IMR-90 (cell line): ENCODE measurements around the gene ZNF423. TPM values are rescaled to one million over a fixed set of nuclear protein-coding genes. Genes with fewer than 3 reads are reported as not detected.

Experiments used
- ATAC-seq: fragments of 200-7000 bp; cut with Tn5 transposase; 2 replicates; pipeline ENCODE4 v1.9.1; 2020; ENCODE audit warnings: low read depth, mild to moderate bottlenecking, moderate library complexity
- BruUV-seq: library from RNA; stranded (reverse); fragments of 400-500 nt; replicated peaks from 2 replicates; lab custom pipeline; 2021; lab: Mats Ljungman, UMichigan
- CTCF ChIA-PET: fragments of 300-600 bp; formaldehyde crosslinking; extraction: SDS; loops from one replicate; lab custom pipeline; 2021; ENCODE audit warnings: antibody characterized with exemption; lab: Yijun Ruan, JAX
- POLR2A ChIA-PET: fragments of 300-600 bp; sonication (Branson Sonifier 250); formaldehyde crosslinking; loops from one replicate; lab custom pipeline; 2022; ENCODE audit warnings: antibody characterized with exemption; ENCODE audit not compliant: unreplicated experiment; lab: Charles Lee
- DNase-seq: peaks from one replicate; pipeline ENCODE4 v3.0.0; 2013
- H2AFZ ChIP-seq: replicated peaks from 2 replicates; pipeline ENCODE3; 2013; ENCODE audit warnings: low read length, mild to moderate bottlenecking; ENCODE audit not compliant: poor library complexity
- H2AK5ac ChIP-seq: 2 replicates; pipeline ENCODE4 v1.6.1; 2013; ENCODE audit warnings: low read depth, low read length, inconsistent platforms
- H2AK9ac ChIP-seq: replicated peaks from 2 replicates; pipeline ENCODE3; 2013; ENCODE audit warnings: mild to moderate bottlenecking, low read depth, low read length, moderate library complexity; ENCODE audit not compliant: poor library complexity
- H2BK120ac ChIP-seq: 2 replicates; pipeline ENCODE4 v1.6.1; 2013; ENCODE audit warnings: low read depth, low read length, inconsistent platforms
- H2BK15ac ChIP-seq: 3 replicates; pipeline ENCODE4 v1.6.1; 2013; ENCODE audit warnings: low read depth, low read length, inconsistent platforms
- H2BK20ac ChIP-seq: 2 replicates; pipeline ENCODE4 v1.6.1; 2013; ENCODE audit warnings: low read depth, mild to moderate bottlenecking, inconsistent platforms, low read length, moderate library complexity
- H2BK5ac ChIP-seq: 2 replicates; pipeline ENCODE4 v1.6.1; 2013; ENCODE audit warnings: mild to moderate bottlenecking, low read depth, low read length, inconsistent platforms; ENCODE audit not compliant: poor library complexity, severe bottlenecking
- H3K14ac ChIP-seq: replicated peaks from 2 replicates; pipeline ENCODE4 v1.6.1; 2013; ENCODE audit warnings: low read depth, low read length, inconsistent platforms
- H3K18ac ChIP-seq: 2 replicates; pipeline ENCODE4 v1.6.1; 2013; ENCODE audit warnings: low read depth, low read length, control low read depth
- H3K23ac ChIP-seq: 2 replicates; pipeline ENCODE4 v1.6.1; 2013; ENCODE audit warnings: low read depth, low read length, inconsistent platforms
- H3K27ac ChIP-seq: 2 replicates; pipeline ENCODE4 v1.5.1; 2013; ENCODE audit warnings: mild to moderate bottlenecking, control low read depth, low read length; ENCODE audit not compliant: insufficient read depth
- H3K27me3 ChIP-seq: 2 replicates; pipeline ENCODE4 v1.6.1; 2013; ENCODE audit warnings: low read length; ENCODE audit not compliant: control insufficient read depth, insufficient read depth
- H3K36me3 ChIP-seq: 2 replicates; pipeline ENCODE4 v1.6.1; 2013; ENCODE audit warnings: low read length, mixed read lengths; ENCODE audit not compliant: control insufficient read depth, insufficient read depth
- H3K4ac ChIP-seq: 2 replicates; pipeline ENCODE4 v1.6.1; 2013; ENCODE audit warnings: low read depth, low read length, inconsistent platforms
- H3K4me1 ChIP-seq: 2 replicates; pipeline ENCODE4 v1.6.1; 2013; ENCODE audit warnings: low read length, mixed read lengths; ENCODE audit not compliant: control insufficient read depth, insufficient read depth
- H3K4me2 ChIP-seq: 2 replicates; pipeline ENCODE4 v1.6.1; 2013; ENCODE audit warnings: low read depth, mild to moderate bottlenecking, control low read depth, low read length, moderate library complexity
- H3K4me3 ChIP-seq: 2 replicates; pipeline ENCODE4 v1.5.1; 2013; ENCODE audit warnings: low read depth, mild to moderate bottlenecking, control low read depth, low read length, moderate library complexity; ENCODE audit not compliant: insufficient read depth
- H3K56ac ChIP-seq: 2 replicates; pipeline ENCODE4 v1.6.1; 2013; ENCODE audit warnings: low read length, inconsistent platforms; ENCODE audit not compliant: insufficient read depth; ENCODE audit errors: extremely low read depth
- H3K79me1 ChIP-seq, 2 experiments: 2 replicates each; pipeline ENCODE4 v1.6.1; 2013; ENCODE audit warnings: low read length in 2 of 2, inconsistent platforms in 1 of 2, low read depth in 1 of 2
- H3K9ac ChIP-seq: 2 replicates; pipeline ENCODE4 v1.6.1; 2013; ENCODE audit warnings: low read depth, low read length, control low read depth
- H3K9me1 ChIP-seq: 2 replicates; pipeline ENCODE4 v1.6.1; 2013; ENCODE audit warnings: low read length, inconsistent platforms; ENCODE audit not compliant: insufficient read depth
- H3K9me3 ChIP-seq: 2 replicates; pipeline ENCODE4 v1.6.1; 2013; ENCODE audit warnings: low read length; ENCODE audit not compliant: control insufficient read depth, insufficient read depth
- H4K20me1 ChIP-seq: 2 replicates; pipeline ENCODE4 v1.6.1; 2013; ENCODE audit warnings: low read length, inconsistent platforms; ENCODE audit not compliant: insufficient read depth
- H4K5ac ChIP-seq: 2 replicates; pipeline ENCODE4 v1.6.1; 2013; ENCODE audit warnings: mild to moderate bottlenecking, low read depth, low read length, control low read depth
- H4K8ac ChIP-seq, 2 experiments: 2 replicates each; pipeline ENCODE4 v1.6.1; 2013; ENCODE audit warnings: low read depth in 2 of 2, low read length in 2 of 2, control low read depth in 1 of 2, inconsistent platforms in 1 of 2
- H4K91ac ChIP-seq: 2 replicates; pipeline ENCODE4 v1.6.1; 2013; ENCODE audit warnings: low read depth, low read length, inconsistent platforms; ENCODE audit not compliant: insufficient read depth
- BHLHE40 ChIP-seq: fragments of 150-350 bp; IDR thresholded peaks from 2 replicates; pipeline ENCODE4 v1.6.1; 2016; ENCODE audit warnings: mild to moderate bottlenecking, low read depth, low read length
- CEBPB ChIP-seq: IDR thresholded peaks from 2 replicates; pipeline ENCODE4 v1.6.1; 2012; ENCODE audit warnings: low read depth, low read length, improper control_type of control experiment
- CHD1 ChIP-seq: IDR thresholded peaks from 2 replicates; pipeline ENCODE4 v1.6.1; 2012; ENCODE audit warnings: low read depth, low read length, improper control_type of control experiment
- ELK1 ChIP-seq: fragments of 150-350 bp; IDR thresholded peaks from 2 replicates; pipeline ENCODE4 v1.6.1; 2016; ENCODE audit warnings: low read depth, mild to moderate bottlenecking, low read length, moderate library complexity, borderline replicate concordance
- FOS ChIP-seq: fragments of 150-350 bp; IDR thresholded peaks from 2 replicates; pipeline ENCODE4 v1.6.1; 2016; ENCODE audit warnings: low read depth, low read length
- MXI1 ChIP-seq: IDR thresholded peaks from 2 replicates; pipeline ENCODE4 v1.6.1; 2012; ENCODE audit warnings: low read depth, mild to moderate bottlenecking, low read length, moderate library complexity, borderline replicate concordance
- POLR2A ChIP-seq: IDR thresholded peaks from 2 replicates; pipeline ENCODE4 v1.6.1; 2012; ENCODE audit warnings: mild to moderate bottlenecking, low read depth, low read length
- RAD21 ChIP-seq: IDR thresholded peaks from 2 replicates; pipeline ENCODE4 v1.6.1; 2012; ENCODE audit warnings: low read length, improper control_type of control experiment
- RCOR1 ChIP-seq: IDR thresholded peaks from 2 replicates; pipeline ENCODE4 v1.6.1; 2012; ENCODE audit warnings: mild to moderate bottlenecking, low read length, improper control_type of control experiment; ENCODE audit not compliant: insufficient replicate concordance
- RFX5 ChIP-seq: IDR thresholded peaks from 2 replicates; pipeline ENCODE4 v1.8.0; 2012; ENCODE audit warnings: low read depth, mild to moderate bottlenecking, low read length, moderate library complexity
- USF2 ChIP-seq: fragments of 150-350 bp; IDR thresholded peaks from 2 replicates; pipeline ENCODE4 v1.6.1; 2017; ENCODE audit warnings: mild to moderate bottlenecking, antibody characterized with exemption, low read length, low read depth
- WGBS, 2 experiments: methylation state at CpG; one replicate each; pipeline versions ENCODE4 v1.1.5 to v1.1.7; 2013; ENCODE audit warnings: missing lambda C conversion rate in 2 of 2; ENCODE audit not compliant: insufficient read length in 1 of 2; ENCODE audit errors: extremely low coverage in 2 of 2; 5-methylcytosine and 5-hydroxymethylcytosine counted together
- dilution Hi-C: fragments of 300-500 bp; cut with HindIII; formaldehyde crosslinking; loops from one replicate; pipeline ENCODE4 v1.14.3; 2018; ENCODE audit warnings: low sequenced_read_pairs; ENCODE audit not compliant: unreplicated experiment
- in situ Hi-C: fragments of 300-500 bp; cut with MboI; formaldehyde crosslinking; loops from 3 replicates; pipeline ENCODE4 v1.14.3; 2019; ENCODE audit warnings: low sequenced_read_pairs, inconsistent platforms, mixed read lengths
- intact Hi-C: fragments of 100-400 bp; cut with micrococcal nuclease; formaldehyde crosslinking; loops from 2 replicates; pipeline ENCODE4 v1.10.0; 2022
- polyA plus RNA-seq, 3 experiments: library from polyadenylated mRNA; depleted of rRNA; stranded (reverse); fragments of >200 nt; gene quantifications; 2 replicates each; pipeline ENCODE4 v1.2.3, GENCODE V29; 2012; ENCODE audit warnings: low replicate concordance in 1 of 3
- total RNA-seq: library from RNA; depleted of rRNA; stranded (reverse); fragments of >200 nt; gene quantifications from 2 replicates; pipeline ENCODE4 v1.2.3, GENCODE V29; 2012
- TF ChIP-seq, protein P1 (sequence below): conservative IDR thresholded peaks from 2 replicates; pipeline ENCODE4 v1.5.1; 2012; ENCODE audit warnings: mild to moderate bottlenecking, low read depth, low read length, improper control_type of control experiment

Gene ZNF423
- total and polyA plus RNA-seq, 2 of the 4 experiments (the other 2 are of a cell fraction), result under 0.01 to 0.10 TPM

GRCh38 chr16:49467540-49468372 is 388.2 kb downstream of the ZNF423 start:
- H4K20me1 ChIP-seq, result no peaks in the 10 kb centered on the region
- no peak overlapping the region for H3K4ac ChIP-seq
- no peak overlapping the region for H4K8ac ChIP-seq
- no peak overlapping the region for H3K27ac ChIP-seq
- no peak overlapping the region for H3K9ac ChIP-seq
- WGBS, 2 experiments, result 25% methylated on average over 2 of the region's 12 CpGs; no CpG with 5 or more reads in 1 of the 2 experiments
- no peaks in the 10 kb centered on the region for H3K79me1 ChIP-seq
- no peak overlapping the region for H4K5ac ChIP-seq
- no peak overlapping the region for H3K4me2 ChIP-seq
- H3K9me1 ChIP-seq, result no peaks in the 10 kb centered on the region
- no peaks in the 10 kb centered on the region for H3K4me1 ChIP-seq
- no peak overlapping the region for H2BK15ac ChIP-seq
- H2BK120ac ChIP-seq, result no peak overlapping the region
- H2AFZ ChIP-seq, result no peak overlapping the region
- CTCF ChIA-PET, result no interaction called here
- in situ Hi-C loops, result no loop called here
- no peak overlapping the region for H2BK20ac ChIP-seq
- no peak overlapping the region for H3K14ac ChIP-seq
- no peaks in the 10 kb centered on the region for H3K36me3 ChIP-seq
- peaks cover 6% of the 10 kb centered on the region; the same call in 1 of the 2 replicates for H3K27me3 ChIP-seq
- H3K9me3 ChIP-seq, result no peaks in the 10 kb centered on the region
- intact Hi-C loops, result no loop called here
- no peak for TF ChIP-seq FOS
- TF ChIP-seq RCOR1, result no peak
- TF ChIP-seq, protein P1, sequence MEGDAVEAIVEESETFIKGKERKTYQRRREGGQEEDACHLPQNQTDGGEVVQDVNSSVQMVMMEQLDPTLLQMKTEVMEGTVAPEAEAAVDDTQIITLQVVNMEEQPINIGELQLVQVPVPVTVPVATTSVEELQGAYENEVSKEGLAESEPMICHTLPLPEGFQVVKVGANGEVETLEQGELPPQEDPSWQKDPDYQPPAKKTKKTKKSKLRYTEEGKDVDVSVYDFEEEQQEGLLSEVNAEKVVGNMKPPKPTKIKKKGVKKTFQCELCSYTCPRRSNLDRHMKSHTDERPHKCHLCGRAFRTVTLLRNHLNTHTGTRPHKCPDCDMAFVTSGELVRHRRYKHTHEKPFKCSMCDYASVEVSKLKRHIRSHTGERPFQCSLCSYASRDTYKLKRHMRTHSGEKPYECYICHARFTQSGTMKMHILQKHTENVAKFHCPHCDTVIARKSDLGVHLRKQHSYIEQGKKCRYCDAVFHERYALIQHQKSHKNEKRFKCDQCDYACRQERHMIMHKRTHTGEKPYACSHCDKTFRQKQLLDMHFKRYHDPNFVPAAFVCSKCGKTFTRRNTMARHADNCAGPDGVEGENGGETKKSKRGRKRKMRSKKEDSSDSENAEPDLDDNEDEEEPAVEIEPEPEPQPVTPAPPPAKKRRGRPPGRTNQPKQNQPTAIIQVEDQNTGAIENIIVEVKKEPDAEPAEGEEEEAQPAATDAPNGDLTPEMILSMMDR, result no peak
- TF ChIP-seq CEBPB, result no peak
- TF ChIP-seq POLR2A, result no peak
- no peak for TF ChIP-seq ELK1
- no peak for TF ChIP-seq RFX5
- TF ChIP-seq RAD21, result no peak
- TF ChIP-seq MXI1, result no peak
- no peak for TF ChIP-seq CHD1
- TF ChIP-seq USF2, result no peak
- TF ChIP-seq BHLHE40, result no peak
- DNase-seq (no peak), ATAC-seq (no peak)
- POLR2A ChIA-PET, result no interaction called here
- no peak overlapping the region for H3K4me3 ChIP-seq
- no peak overlapping the region for H2BK5ac ChIP-seq
- BruUV-seq, result no TSS peak
- H2AK5ac ChIP-seq, result no peak overlapping the region
- no peak overlapping the region for H3K56ac ChIP-seq
- H4K91ac ChIP-seq, result no peak overlapping the region
- no peak overlapping the region for H2AK9ac ChIP-seq
- no peak overlapping the region for H3K18ac ChIP-seq
- dilution Hi-C loops, result no loop called here
- H3K23ac ChIP-seq, result no peak overlapping the region
